Activated CD4-positive, alpha-beta memory T cell treated with anti-CD3 and anti-CD28 coated beads for 36 hours (primary cell): Measurements from ENCODE around the gene ARID5B. TPM values are rescaled to one million over a fixed set of nuclear protein-coding genes. Genes with fewer than 3 reads are reported as not detected.
A peak's percentile ranks its signal among the peaks of the same experiment; 100 is the strongest.

Source experiments
- CTCF ChIA-PET: fragments of 350-600 bp; sonication (Branson Sonifier 250); formaldehyde crosslinking; loops from one replicate; lab custom pipeline; 2021; ENCODE audit warnings: antibody characterized with exemption, inconsistent platforms; lab: Charles Lee
- POLR2A ChIA-PET: fragments of 350-600 bp; sonication (Branson Sonifier 250); formaldehyde crosslinking; loops from one replicate; lab custom pipeline; 2021; ENCODE audit warnings: antibody characterized with exemption; lab: Charles Lee
- DNase-seq: peaks from one replicate; pipeline ENCODE4 v3.0.0-alpha.2; 2020
- H3K27ac Mint-ChIP-seq: one replicate; pipeline ENCODE4 v1.8.0; 2021; ENCODE audit warnings: mixed read lengths
- H3K27me3 Mint-ChIP-seq: one replicate; pipeline ENCODE4 v1.8.0; 2021; ENCODE audit warnings: mixed read lengths
- H3K36me3 Mint-ChIP-seq: one replicate; pipeline ENCODE4 v1.8.0; 2021; ENCODE audit warnings: mixed read lengths
- H3K4me1 Mint-ChIP-seq: one replicate; pipeline ENCODE4 v1.8.0; 2021; ENCODE audit warnings: low read depth, mixed read lengths
- H3K4me3 Mint-ChIP-seq: one replicate; pipeline ENCODE4 v1.8.0; 2021; ENCODE audit warnings: mild to moderate bottlenecking, mixed read lengths
- H3K9me3 Mint-ChIP-seq: one replicate; pipeline ENCODE4 v1.8.0; 2021; ENCODE audit warnings: mixed read lengths
- intact Hi-C: fragments of 100-400 bp; cut with micrococcal nuclease; formaldehyde crosslinking; loops from one replicate; pipeline ENCODE4 v1.15.1; 2023
- total RNA-seq, 2 experiments: library from RNA; stranded (reverse); gene quantifications; one replicate each; pipeline ENCODE4 v1.2.3, GENCODE V29; 2021

The ARID5B gene
- total RNA-seq, 2 experiments from 2014 or later: 79.4 to 79.6 TPM

DNA sequence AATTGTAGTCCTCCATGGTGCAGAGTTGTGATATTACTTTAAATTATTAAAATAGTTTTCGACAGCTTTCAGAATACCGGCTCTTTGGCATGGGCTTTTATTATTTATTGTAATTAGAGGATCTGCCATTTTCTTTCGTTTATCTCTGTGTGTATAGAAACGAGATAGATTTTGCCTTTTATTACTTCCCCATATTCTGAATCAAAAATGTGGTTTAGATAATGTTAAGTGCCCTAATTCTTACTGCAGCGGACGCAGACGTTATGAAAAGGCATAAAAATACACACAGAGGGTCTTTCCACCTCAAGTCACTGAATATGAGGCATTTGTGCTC lies 1.9 kb upstream of the ARID5B start:
- no peak for DNase-seq
- peak overlapping the region; percentile 95 for H3K27ac Mint-ChIP-seq
- H3K4me3 Mint-ChIP-seq: peak overlapping the region; percentile 90
- H3K27me3 Mint-ChIP-seq: no peaks in the 10 kb centered on the region
- intact Hi-C loops: loop anchor here (1.0 to 5.0 kb wide), 5 partner anchors 89 to 528 kb away; no protein-coding TSS in a partner anchor
- ChIA-PET POLR2A (interaction anchor here (1.0 to 6.5 kb wide), 12 partner anchors 10 to 284 kb away, joined by 3 to 268 read pairs (median 7); no protein-coding TSS in a partner anchor), CTCF (interaction anchor here (0.9 to 3.4 kb wide), 10 partner anchors 38 to 345 kb away, joined by 3 to 19 read pairs (median 6); no protein-coding TSS in a partner anchor)
- H3K36me3 Mint-ChIP-seq: peaks cover 15% of the 10 kb centered on the region
- peaks cover 35% of the 10 kb centered on the region for H3K4me1 Mint-ChIP-seq
- H3K9me3 Mint-ChIP-seq: no peaks in the 10 kb centered on the region

GRCh38 chr10:61899997-61900828 lies 1.3 kb upstream of the ARID5B start:
- H3K36me3 Mint-ChIP-seq: peaks cover 20% of the 10 kb centered on the region
- intact Hi-C loops: loop anchor here (1.0 to 10.0 kb wide), 10 partner anchors 88 to 1995 kb away; partner anchors contain the start of genes CCDC6, EGR2 and NRBF2
- no peaks in the 10 kb centered on the region for H3K27me3 Mint-ChIP-seq
- POLR2A ChIA-PET: interaction anchor here (0.7 to 6.5 kb wide), 15 partner anchors 10 to 781 kb away, joined by 3 to 268 read pairs (median 5); no protein-coding TSS in a partner anchor
- H3K9me3 Mint-ChIP-seq: no peaks in the 10 kb centered on the region
- peak; percentile 71 for DNase-seq
- H3K4me1 Mint-ChIP-seq: peaks cover 39% of the 10 kb centered on the region
- CTCF ChIA-PET: interaction anchor here (0.9 to 3.4 kb wide), 9 partner anchors 38 to 345 kb away, joined by 3 to 19 read pairs (median 7); no protein-coding TSS in a partner anchor
- peak overlapping the region; percentile 90 for H3K4me3 Mint-ChIP-seq
- peak overlapping the region; percentile 95 for H3K27ac Mint-ChIP-seq

- DNase-seq: no peak
- H3K4me1 Mint-ChIP-seq: peaks cover 48% of the 10 kb centered on the region
- H3K27ac Mint-ChIP-seq: peak overlapping the region; percentile 95
- H3K4me3 Mint-ChIP-seq: peak overlapping the region; percentile 90
- peaks cover 25% of the 10 kb centered on the region for H3K36me3 Mint-ChIP-seq
- H3K9me3 Mint-ChIP-seq: no peaks in the 10 kb centered on the region
- intact Hi-C loops: loop anchor here (1.0 to 10.0 kb wide), 6 partner anchors 61 to 1997 kb away; partner anchors contain the start of genes CCDC6, EGR2 and NRBF2
- ChIA-PET POLR2A (interaction anchor here (0.7 to 6.5 kb wide), 13 partner anchors 33 to 342 kb away, joined by 3 to 268 read pairs (median 9); no protein-coding TSS in a partner anchor), CTCF (interaction anchor here (0.5 to 3.6 kb wide), 19 partner anchors 20 to 512 kb away, joined by 3 to 22 read pairs (median 5); no protein-coding TSS in a partner anchor)
- H3K27me3 Mint-ChIP-seq: no peaks in the 10 kb centered on the region
Observed at GRCh38 chr10:61901829-61902444, 438 bp downstream of the ARID5B start.

DNA sequence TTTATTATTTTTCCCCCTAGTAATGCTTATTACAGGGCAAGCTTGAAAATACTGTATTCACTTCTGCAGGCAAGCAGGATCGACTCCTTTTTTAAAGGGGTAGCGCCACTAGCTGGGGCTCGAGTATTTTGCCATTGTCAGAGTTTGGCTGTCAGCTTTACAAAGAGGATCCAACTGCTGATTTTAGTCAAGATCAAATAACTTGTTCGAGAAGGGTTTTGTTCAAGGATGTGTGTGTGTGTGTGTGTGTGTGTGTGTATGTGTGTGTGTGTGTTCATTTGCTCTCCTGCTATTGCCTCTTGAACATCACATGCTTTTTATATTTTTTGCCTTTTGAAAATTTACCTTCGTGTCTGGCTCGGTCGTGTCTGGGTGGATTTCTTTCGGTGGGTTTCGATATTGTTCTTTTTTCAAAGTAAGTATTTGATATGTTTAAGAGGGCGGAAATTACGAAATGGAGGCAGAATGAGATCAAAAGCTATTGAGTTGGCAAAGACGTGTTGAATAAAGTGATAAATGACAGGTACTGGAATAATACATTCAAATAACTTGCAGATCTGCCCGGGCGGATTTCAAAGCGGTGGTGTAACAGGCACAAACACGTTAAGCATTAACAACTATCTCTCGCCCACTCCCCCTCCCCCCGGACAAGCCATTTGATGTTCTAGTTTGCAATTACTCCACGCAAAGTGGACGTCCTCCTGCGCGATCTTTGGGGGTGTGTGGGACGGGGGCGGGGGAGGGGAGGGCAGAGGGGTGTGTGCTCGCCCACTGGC lies 1.1 kb downstream of the ARID5B start:
- DNase-seq: peak; percentile 70
- Mint-ChIP-seq H3K27ac (peak overlapping the region; percentile 95), H3K36me3 (peaks cover 28% of the 10 kb centered on the region), H3K27me3 (no peaks in the 10 kb centered on the region), H3K4me3 (peak overlapping the region; percentile 90), H3K4me1 (peaks cover 47% of the 10 kb centered on the region), H3K9me3 (no peaks in the 10 kb centered on the region)
- CTCF ChIA-PET: interaction anchor here (0.5 to 3.6 kb wide), 23 partner anchors 21 to 513 kb away, joined by 3 to 22 read pairs (median 5); no protein-coding TSS in a partner anchor
- POLR2A ChIA-PET: interaction anchor here (0.7 to 6.5 kb wide), 16 partner anchors 20 to 341 kb away, joined by 3 to 268 read pairs (median 8); no protein-coding TSS in a partner anchor
- intact Hi-C loops: loop anchor here (1.0 to 10.0 kb wide), 10 partner anchors 41 to 1998 kb away; partner anchors contain the start of genes CCDC6, EGR2 and NRBF2

- DNase-seq: peak; percentile 84
- ChIA-PET CTCF (interaction anchor here (0.6 to 3.6 kb wide), 22 partner anchors 20 to 342 kb away, joined by 3 to 22 read pairs (median 4); no protein-coding TSS in a partner anchor), POLR2A (interaction anchor here (0.7 to 6.5 kb wide), 16 partner anchors 20 to 283 kb away, joined by 3 to 268 read pairs (median 7); no protein-coding TSS in a partner anchor)
- Mint-ChIP-seq H3K9me3 (no peaks in the 10 kb centered on the region), H3K4me3 (peak overlapping the region; percentile 90), H3K36me3 (peaks cover 32% of the 10 kb centered on the region), H3K27me3 (no peaks in the 10 kb centered on the region), H3K27ac (peak overlapping the region; percentile 95), H3K4me1 (peaks cover 45% of the 10 kb centered on the region)
- intact Hi-C loops: loop anchor here (1.0 to 10.0 kb wide), 9 partner anchors 40 to 1999 kb away; partner anchors contain the start of genes CCDC6, EGR2 and NRBF2
Observed at GRCh38 chr10:61903221-61903927, 1.9 kb downstream of the ARID5B start.

DNA sequence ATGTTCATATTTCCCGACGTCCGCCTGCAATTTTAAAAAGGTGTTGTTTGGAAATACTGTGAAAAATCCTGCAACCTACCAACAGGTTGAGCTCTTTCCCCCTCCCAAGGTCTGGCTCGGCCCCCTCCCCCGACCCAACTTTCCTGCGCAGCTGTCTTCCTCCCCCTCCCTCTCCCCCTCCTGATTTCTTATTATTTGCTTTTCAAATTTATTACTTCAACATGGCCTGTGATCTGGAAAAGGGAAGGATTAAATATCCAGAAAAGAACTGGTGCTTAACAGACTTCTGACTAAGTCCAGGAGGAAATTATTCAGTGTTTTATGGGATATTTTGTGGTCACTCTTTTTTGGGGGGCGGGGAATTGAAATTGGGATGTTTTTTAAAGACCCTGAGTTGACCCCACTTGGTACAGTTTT lies 2.4 kb downstream of the ARID5B start:
- Mint-ChIP-seq H3K27ac (peak overlapping the region; percentile 95), H3K36me3 (peaks cover 34% of the 10 kb centered on the region), H3K9me3 (no peaks in the 10 kb centered on the region), H3K27me3 (no peaks in the 10 kb centered on the region), H3K4me3 (peak overlapping the region; percentile 90), H3K4me1 (peaks cover 43% of the 10 kb centered on the region)
- ChIA-PET CTCF (interaction anchor here (0.6 to 3.6 kb wide), 19 partner anchors 22 to 341 kb away, joined by 3 to 22 read pairs (median 4); no protein-coding TSS in a partner anchor), POLR2A (interaction anchor here (0.7 to 6.5 kb wide), 16 partner anchors 21 to 282 kb away, joined by 3 to 268 read pairs (median 8); no protein-coding TSS in a partner anchor)
- intact Hi-C loops: loop anchor here (1.0 to 10.0 kb wide), 11 partner anchors 34 to 1999 kb away; partner anchors contain the start of genes CCDC6, EGR2 and NRBF2
- DNase-seq: no peak

DNA sequence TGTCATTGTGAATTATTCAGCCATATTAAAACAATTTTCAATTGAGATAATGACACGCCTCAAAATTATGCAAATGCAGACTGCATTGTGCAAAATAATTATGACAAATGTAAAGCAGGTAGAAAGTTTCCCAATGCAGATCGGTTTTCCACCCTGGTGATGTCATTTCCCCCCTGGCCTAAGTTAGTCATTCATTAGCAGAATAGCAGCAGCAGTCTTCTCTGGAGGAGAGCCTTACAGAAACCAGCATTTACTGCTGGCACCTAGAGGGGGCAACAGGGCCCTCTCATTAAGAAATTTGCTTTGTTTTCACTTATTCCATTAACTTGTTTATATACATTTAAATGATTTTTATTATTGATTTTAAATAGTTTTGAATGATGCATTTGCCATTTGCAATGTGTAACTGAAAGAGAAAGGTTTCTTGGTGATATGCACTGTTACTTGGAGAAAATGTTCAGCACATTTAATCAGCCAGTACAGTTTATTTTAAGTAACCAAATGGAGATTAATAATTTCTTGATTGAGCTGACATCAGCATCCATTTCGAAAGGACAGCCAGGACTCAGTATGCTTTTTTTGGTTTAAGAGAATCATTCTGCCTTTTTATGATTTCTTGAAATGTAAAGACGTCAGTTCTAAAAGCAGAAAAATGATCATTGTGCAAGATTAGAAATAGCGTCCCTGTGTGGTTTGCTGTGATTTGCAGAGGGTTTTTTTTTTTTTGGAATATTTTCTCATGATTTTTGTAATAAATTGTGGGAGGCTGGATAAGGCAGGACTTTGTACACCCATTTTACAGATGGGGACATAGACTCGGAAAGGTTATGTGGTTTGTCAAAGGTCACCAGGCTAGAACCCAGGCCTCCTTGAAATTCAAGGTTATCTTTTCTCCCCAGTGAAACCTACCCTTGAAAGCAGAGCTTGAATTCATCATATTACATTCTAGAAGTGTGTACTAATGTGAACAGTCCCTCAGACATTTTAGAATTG lies 3.5 kb downstream of the ARID5B start:
- Mint-ChIP-seq H3K4me3 (peak overlapping the region; percentile 90), H3K36me3 (peaks cover 42% of the 10 kb centered on the region), H3K27ac (peak overlapping the region; percentile 95), H3K4me1 (peaks cover 42% of the 10 kb centered on the region), H3K9me3 (no peaks in the 10 kb centered on the region), H3K27me3 (no peaks in the 10 kb centered on the region)
- intact Hi-C loops: loop anchor here (1.0 to 10.0 kb wide), 6 partner anchors 33 to 2000 kb away; partner anchors contain the start of genes CCDC6, EGR2 and NRBF2
- peak; percentile 77 for DNase-seq
- ChIA-PET CTCF (interaction anchor here (0.8 to 3.3 kb wide), 14 partner anchors 8 to 281 kb away, joined by 3 to 22 read pairs (median 4); no protein-coding TSS in a partner anchor), POLR2A (interaction anchor here (1.0 to 6.5 kb wide), 10 partner anchors 29 to 281 kb away, joined by 3 to 268 read pairs (median 9); no protein-coding TSS in a partner anchor)

DNA sequence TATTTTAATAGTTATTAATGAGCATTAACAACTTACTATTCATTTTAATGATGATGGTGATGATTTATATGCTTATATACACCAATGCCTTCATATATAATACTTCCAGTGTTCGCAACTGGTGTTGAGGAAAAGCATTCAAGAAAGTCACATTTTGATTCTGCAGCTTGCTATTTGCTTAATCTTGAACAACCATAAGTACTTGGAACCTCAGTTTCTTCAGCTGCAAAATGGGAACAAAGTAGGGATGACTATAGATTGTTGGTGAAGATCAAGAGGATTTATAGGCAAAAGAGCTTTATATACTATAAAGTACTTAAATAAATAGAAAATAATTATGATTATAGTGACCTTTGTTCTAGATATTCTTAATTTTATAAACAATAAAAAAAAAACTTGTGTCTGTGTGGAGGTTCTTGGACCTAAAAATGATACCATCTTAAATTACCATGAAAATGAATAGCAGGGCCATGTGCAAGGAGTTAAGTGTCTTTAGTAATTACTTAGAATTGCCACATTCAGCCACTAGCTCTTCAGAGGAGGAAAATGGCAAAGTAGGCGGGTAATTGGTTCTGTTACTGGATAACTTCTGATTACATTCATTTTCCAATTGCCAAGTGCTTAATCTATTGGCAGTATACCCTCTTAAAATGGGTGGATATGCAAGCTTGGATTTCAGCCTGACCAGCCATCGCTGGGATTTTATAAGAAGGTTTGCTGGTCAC lies 4.5 kb downstream of the ARID5B start:
- POLR2A ChIA-PET: interaction anchor here (1.0 to 5.9 kb wide), 6 partner anchors 29 to 277 kb away, joined by 3 to 67 read pairs (median 3); no protein-coding TSS in a partner anchor
- intact Hi-C loops: loop anchor here (10.0 kb wide), 1 partner anchor 2001 kb away; the partner anchor contains the start of gene CCDC6
- H3K9me3 Mint-ChIP-seq: no peaks in the 10 kb centered on the region
- H3K4me3 Mint-ChIP-seq: peak overlapping the region; percentile 46
- H3K27ac Mint-ChIP-seq: peak overlapping the region; percentile 74
- peaks cover 49% of the 10 kb centered on the region for H3K4me1 Mint-ChIP-seq
- no peak for DNase-seq
- CTCF ChIA-PET: interaction anchor here (0.8 to 2.2 kb wide), 10 partner anchors 9 to 141 kb away, joined by 3 to 11 read pairs (median 4); no protein-coding TSS in a partner anchor
- H3K27me3 Mint-ChIP-seq: no peaks in the 10 kb centered on the region
- peaks cover 50% of the 10 kb centered on the region for H3K36me3 Mint-ChIP-seq
